Epithelial cell of proximal tubule (primary cell): ENCODE measurements around the gene AMOTL1. TPM values are rescaled to one million over a fixed set of nuclear protein-coding genes. Genes with fewer than 3 reads are reported as not detected.

Experiments used
- DNase-seq: peaks from one replicate; pipeline ENCODE4 v3.0.0-alpha.2; 2011; ENCODE audit warnings: low read depth
- H3K4me3 ChIP-seq: 2 replicates; pipeline ENCODE4 v1.5.1; 2011; ENCODE audit warnings: low read depth, mild to moderate bottlenecking, low read length
- total RNA-seq: library from RNA; depleted of rRNA; stranded (reverse); fragments of >200 nt; gene quantifications from 2 replicates; pipeline ENCODE4 v1.2.3, GENCODE V29; 2015
- TF ChIP-seq, protein P1 (sequence below): conservative IDR thresholded peaks from 2 replicates; pipeline ENCODE4 v1.5.1; 2012; ENCODE audit warnings: low read depth, mild to moderate bottlenecking, low read length

The AMOTL1 gene
- total RNA-seq, 1 donor from 2014 or later, result 31.8 TPM

DNA sequence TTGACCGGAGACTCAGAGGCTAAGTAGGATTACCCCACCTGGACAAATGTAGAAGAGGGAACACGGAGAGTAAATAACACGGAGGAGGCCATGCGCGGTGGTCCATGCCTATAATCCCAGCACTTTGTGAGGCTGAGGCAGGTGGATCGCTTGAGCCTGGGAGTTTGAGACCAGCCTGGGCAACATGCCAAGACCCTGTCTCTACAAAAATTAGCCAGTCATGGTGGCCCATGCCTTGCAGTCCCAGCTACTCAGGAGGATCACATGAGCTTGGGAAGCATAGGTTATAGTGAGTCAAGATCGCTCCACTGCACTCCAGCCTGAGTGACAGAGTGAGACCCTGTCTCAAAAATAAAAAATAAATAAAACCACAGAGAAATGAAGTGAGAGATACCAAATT, 53.9 kb downstream of the AMOTL1 start:
- TF ChIP-seq, protein P1, sequence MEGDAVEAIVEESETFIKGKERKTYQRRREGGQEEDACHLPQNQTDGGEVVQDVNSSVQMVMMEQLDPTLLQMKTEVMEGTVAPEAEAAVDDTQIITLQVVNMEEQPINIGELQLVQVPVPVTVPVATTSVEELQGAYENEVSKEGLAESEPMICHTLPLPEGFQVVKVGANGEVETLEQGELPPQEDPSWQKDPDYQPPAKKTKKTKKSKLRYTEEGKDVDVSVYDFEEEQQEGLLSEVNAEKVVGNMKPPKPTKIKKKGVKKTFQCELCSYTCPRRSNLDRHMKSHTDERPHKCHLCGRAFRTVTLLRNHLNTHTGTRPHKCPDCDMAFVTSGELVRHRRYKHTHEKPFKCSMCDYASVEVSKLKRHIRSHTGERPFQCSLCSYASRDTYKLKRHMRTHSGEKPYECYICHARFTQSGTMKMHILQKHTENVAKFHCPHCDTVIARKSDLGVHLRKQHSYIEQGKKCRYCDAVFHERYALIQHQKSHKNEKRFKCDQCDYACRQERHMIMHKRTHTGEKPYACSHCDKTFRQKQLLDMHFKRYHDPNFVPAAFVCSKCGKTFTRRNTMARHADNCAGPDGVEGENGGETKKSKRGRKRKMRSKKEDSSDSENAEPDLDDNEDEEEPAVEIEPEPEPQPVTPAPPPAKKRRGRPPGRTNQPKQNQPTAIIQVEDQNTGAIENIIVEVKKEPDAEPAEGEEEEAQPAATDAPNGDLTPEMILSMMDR, result no peak
- DNase-seq, result no peak
- no peak overlapping the region for H3K4me3 ChIP-seq

DNA sequence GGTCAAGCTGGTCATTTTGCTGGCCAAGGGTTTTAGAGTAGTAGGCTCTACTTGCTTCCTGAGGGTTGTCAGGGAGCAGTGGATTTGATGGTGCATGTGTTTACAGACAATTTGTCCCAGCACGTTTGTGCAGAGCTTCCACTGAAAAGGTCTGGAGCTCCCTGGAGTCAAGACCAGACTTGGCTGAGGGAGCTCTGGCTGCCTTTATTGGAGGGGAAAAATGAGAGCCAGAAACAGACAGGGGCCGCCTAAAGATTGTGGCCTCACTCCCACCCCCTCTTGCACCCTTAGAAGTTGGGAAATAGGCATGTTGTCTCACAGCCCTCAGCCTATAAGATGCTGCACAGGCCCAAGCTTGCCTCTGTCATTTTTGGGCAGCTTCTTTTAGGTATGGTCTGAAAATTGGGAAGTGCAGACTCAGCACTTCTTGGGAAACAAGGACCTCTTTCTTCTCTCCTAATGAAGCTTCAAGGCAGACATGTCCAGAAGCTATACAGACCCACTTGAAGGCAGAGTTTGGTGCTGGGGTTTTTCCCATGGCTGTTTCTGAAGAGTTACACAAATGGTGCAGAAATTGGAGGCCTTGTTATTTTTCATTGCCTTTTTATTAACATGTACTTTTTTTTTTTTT, 55.1 kb downstream of the AMOTL1 start:
- no peak overlapping the region for H3K4me3 ChIP-seq
- TF ChIP-seq, protein P1, result no peak
- DNase-seq, result no peak

DNA sequence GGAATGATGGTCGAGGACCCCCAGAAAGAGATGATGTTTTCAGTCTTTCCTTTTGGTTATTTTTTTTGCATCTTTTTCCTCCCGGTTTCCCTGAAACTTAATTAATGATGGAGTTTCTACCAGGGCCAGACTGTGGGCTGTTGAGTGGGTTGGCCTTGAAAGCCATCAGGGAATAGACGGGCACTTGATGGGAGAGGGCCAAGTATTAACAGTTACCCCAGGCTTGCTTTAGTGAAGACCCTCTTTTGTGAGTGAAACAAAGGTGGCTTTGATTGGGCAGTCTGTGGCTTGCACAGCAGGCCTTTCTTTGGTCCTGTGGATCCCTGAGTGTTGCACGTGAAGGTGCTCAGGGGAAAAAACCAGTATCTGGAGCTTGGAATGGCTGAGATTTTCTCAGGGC, 56.9 kb downstream of the AMOTL1 start:
- TF ChIP-seq, protein P1, result no peak
- no peak overlapping the region for H3K4me3 ChIP-seq
- DNase-seq, result no peak

DNA sequence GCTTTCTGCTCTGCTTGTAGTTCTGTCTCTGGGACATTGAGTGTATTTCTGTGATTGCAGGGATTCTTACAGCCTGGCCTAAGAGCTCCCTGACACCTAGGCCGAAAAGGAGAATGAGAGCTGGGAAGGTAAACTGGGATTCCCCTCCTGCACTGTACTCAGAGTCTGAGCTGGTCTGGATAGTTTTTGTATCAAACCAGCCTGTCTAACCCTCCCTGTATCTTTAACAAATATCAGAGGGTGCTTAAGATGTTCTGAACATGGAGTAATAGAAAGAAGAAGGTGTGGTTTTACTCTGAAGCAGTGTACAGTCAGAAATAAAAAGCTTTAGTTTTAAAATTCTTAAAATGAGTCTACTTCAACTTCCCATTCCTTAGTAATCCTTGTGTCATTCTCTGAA, 57.3 kb downstream of the AMOTL1 start:
- H3K4me3 ChIP-seq, result no peak overlapping the region
- TF ChIP-seq, protein P1, result no peak
- no peak for DNase-seq

DNA sequence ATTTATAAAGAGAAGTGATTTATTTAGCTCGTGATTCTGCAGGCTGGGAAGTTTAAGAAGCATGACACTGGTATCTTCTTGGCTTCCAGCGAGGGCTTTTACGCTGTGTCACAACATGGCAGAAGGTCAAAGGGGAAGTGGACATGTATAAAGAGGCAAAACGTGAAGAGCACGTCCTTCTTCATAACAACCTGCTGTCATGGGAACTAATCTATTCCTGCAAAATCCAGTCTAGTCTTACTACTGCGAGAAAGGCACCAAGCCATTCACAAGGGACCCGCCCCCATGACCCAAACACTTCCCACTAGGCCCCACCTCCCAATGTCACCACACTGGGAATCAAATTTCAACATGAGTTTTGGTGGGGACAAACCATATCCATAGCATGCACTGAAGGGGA, 58.3 kb downstream of the AMOTL1 start:
- TF ChIP-seq, protein P1, result no peak
- DNase-seq, result no peak
- H3K4me3 ChIP-seq, result no peak overlapping the region

DNA sequence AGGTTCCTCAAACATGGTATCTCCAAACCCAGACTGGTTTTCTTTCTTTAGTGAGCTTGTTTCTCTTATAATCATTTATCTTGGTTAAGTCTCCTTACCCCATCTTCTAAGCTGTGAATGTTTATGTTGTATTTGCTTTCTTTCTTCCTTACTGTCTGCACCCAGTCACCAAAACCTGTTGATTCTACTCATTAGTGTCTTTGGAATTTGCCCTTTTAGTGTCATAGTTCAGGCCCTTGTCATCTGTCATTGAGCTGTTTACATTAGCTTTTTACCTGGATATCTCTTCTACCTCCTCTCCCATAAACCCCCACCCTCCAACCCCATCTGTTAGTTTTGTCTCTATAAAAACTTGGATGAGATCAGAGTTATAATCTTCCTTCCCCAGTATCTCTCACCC, 59.9 kb downstream of the AMOTL1 start:
- TF ChIP-seq, protein P1, result no peak
- DNase-seq, result no peak
- H3K4me3 ChIP-seq, result no peak overlapping the region
